Thymus (tissue), 11 donors: Measurements from ENCODE around the gene TBC1D9. TPM values are rescaled to one million over a fixed set of nuclear protein-coding genes. Genes with fewer than 3 reads are reported as not detected.
"Not testable (repeated sequence)": the region's sequence is repeated elsewhere in the genome, so short reads cannot be mapped to it uniquely, and the experiment has no call there.

Experiments
- DNase-seq, 9 donors: peaks; one replicate each; pipeline ENCODE4 v3.0.0-alpha.2; 2013; ENCODE audit warnings: low spot score in 9 of 9, low read depth in 6 of 9, missing footprints in 1 of 9
- H3K27ac ChIP-seq, 2 donors: one replicate each; pipeline ENCODE4 v1.5.1; 2013; ENCODE audit warnings: control low read depth in 1 of 2, low read depth in 1 of 2, low read length in 1 of 2, mild to moderate bottlenecking in 1 of 2, moderate library complexity in 1 of 2
- H3K27me3 ChIP-seq, 2 donors: one replicate each; pipeline ENCODE4 v1.5.1; 2013; ENCODE audit warnings: low read length in 1 of 2; ENCODE audit not compliant: control insufficient read depth in 2 of 2, insufficient read depth in 1 of 2
- H3K36me3 ChIP-seq, 2 donors: one replicate each; pipeline ENCODE4 v1.5.1; 2013; ENCODE audit warnings: low read length in 1 of 2, mild to moderate bottlenecking in 1 of 2, moderate library complexity in 1 of 2; ENCODE audit not compliant: control insufficient read depth in 2 of 2, insufficient read depth in 2 of 2
- H3K4me1 ChIP-seq, 2 donors: one replicate each; pipeline ENCODE4 v1.5.1; 2013; ENCODE audit warnings: low read length in 2 of 2; ENCODE audit not compliant: control insufficient read depth in 2 of 2, insufficient read depth in 2 of 2
- H3K4me3 ChIP-seq, 2 donors: one replicate each; pipeline ENCODE4 v1.5.1; 2013; ENCODE audit warnings: low read length in 2 of 2, control low read depth in 1 of 2, mild to moderate bottlenecking in 1 of 2
- H3K9me3 ChIP-seq, 2 donors: one replicate each; pipeline ENCODE4 v1.5.1; 2013; ENCODE audit warnings: low read length in 1 of 2, mild to moderate bottlenecking in 1 of 2; ENCODE audit not compliant: control insufficient read depth in 2 of 2, insufficient read depth in 1 of 2
- WGBS: extraction: QIAGEN DNeasy Blood & Tissue Kit; methylation state at CpG from one replicate; pipeline ENCODE4 v1.1.7; 2013; 5-methylcytosine and 5-hydroxymethylcytosine counted together
- polyA plus RNA-seq: library from polyadenylated mRNA; stranded (reverse); fragments of 200-250 nt; gene quantifications from one replicate; pipeline ENCODE4 v1.2.3, GENCODE V29; 2013
- total RNA-seq: library from RNA; stranded (reverse); fragments of 120-200 nt; gene quantifications from one replicate; pipeline ENCODE4 v1.2.4, GENCODE V29; 2013
- donor health status: healthy.

TBC1D9 gene
- total and polyA plus RNA-seq, 2 donors = 4.7 to 10.7 TPM

DNA sequence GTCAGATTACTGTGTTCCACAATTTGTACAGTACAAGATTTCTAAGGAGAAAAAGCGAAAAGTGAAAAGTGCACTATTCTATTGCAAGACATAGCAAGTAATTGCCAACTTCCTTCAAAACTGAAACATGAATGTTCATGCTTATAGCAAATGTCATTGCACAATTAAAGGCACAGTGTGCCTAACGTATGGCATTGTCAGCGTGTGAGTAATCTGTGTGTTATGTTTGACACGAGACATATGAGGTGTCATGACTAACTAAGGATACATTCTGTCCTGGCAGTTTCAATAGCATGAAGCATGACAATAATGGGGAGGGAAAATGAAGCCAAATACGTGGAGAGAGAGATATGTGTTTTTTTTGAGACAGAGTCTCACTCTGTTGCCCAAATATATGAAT lies 33.6 kb upstream of the TBC1D9 start:
- H3K4me3 ChIP-seq = no peak overlapping the region
- no peaks in the 10 kb centered on the region for H3K36me3 ChIP-seq
- no peaks in the 10 kb centered on the region for H3K4me1 ChIP-seq
- peaks cover 0 to 12% of the 10 kb centered on the region in 2 donors for H3K9me3 ChIP-seq
- no peak for DNase-seq
- 88% methylated on average over 5 of the region's 5 CpGs for WGBS
- H3K27ac ChIP-seq = no peak overlapping the region
- H3K27me3 ChIP-seq = no peaks in the 10 kb centered on the region

DNA sequence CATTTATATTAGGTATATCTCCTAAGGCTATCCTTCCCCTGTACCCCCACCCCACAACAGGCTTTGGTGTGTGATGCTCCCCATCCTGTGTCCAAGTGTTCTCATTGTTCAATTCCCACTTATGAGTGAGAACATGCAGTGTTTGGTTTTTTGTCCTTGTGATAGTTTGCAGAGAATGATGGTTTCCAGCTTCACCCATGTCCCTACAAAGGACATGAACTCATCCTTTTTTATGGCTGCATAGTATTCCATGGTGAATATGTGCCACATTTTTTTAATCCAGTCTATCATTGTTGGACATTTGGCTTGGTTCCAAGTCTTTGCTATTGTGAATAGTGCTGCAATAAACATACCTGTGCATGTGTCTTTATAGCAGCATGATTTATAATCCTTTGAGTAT lies 26.6 kb upstream of the TBC1D9 start:
- not testable (repeated sequence) for DNase-seq, H3K9me3 ChIP-seq, H3K27me3 ChIP-seq, H3K4me1 ChIP-seq, H3K27ac ChIP-seq, H3K36me3 ChIP-seq, H3K4me3 ChIP-seq

DNA sequence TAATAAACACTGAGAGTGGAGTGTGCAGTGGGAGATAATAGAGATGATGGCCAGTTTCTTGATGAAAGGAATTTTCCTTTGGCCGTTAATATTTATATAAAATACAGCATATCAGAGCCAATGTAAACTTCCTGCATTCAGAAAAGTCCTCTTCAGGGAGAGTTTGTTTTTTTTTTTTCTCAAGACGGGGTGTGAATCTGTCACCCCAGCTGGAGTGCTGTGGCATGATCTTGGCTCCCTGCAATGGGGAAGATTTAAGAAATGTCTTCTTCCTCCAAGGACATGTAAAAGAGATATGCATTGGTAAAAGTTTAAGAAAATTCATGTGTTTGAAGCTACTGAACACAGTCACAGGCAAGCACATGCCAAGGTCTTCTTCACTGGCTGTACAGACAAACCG lies 25.4 kb upstream of the TBC1D9 start:
- WGBS = 94% methylated on average over 3 of the region's 3 CpGs
- no peak for DNase-seq
- no peak overlapping the region for H3K4me3 ChIP-seq

DNA sequence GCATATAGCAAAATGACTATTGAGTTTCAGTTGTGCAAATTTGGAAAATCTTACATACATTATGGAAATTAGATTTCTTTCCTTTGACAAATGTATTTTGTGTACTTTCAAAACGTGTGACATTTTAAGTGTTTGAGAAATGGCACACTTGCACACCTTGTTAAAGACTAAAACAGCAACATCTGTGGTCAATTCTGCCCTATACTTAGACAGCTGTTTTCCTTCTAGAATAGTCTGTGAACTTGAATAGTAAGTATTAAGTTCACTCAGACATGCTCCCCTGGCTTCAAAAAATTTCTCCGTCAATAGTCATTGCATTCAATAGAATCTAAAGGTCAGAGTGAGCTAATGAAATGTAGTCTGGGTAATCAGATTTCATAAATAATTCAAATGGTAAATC lies 21.7 kb upstream of the TBC1D9 start:
- DNase-seq = no peak
- H3K9me3 ChIP-seq = no peaks in the 10 kb centered on the region
- H3K4me1 ChIP-seq = no peaks in the 10 kb centered on the region
- H3K27ac ChIP-seq = no peak overlapping the region
- H3K36me3 ChIP-seq = no peaks in the 10 kb centered on the region
- WGBS = 96% methylated on average over 2 of the region's 2 CpGs
- no peaks in the 10 kb centered on the region for H3K27me3 ChIP-seq
- H3K4me3 ChIP-seq = no peak overlapping the region

More for the DNA sequence above, 25.4 kb upstream of the TBC1D9 start:
- H3K36me3 ChIP-seq = no peaks in the 10 kb centered on the region
- H3K27ac ChIP-seq = no peak overlapping the region
- no peaks in the 10 kb centered on the region for H3K9me3 ChIP-seq
- H3K4me1 ChIP-seq = no peaks in the 10 kb centered on the region
- H3K27me3 ChIP-seq = no peaks in the 10 kb centered on the region

DNA sequence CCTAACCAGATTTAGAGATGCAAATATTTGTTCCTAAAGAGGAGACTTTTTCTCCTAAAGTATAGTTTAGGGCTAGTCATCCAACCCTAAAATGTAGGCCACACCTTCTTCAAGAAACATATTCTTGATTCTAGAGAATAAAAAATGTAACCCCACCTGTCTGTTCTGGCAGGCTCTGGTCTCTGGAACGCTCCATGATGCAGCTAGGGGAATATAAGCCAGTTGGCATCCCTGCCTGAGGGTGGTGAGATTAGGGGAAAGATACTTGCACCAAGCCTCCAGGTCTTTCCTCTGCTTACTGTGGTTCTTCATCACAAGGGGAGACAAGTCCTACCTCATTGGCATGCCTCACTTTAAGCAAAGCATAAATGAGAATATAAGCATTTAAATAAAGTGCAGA lies 21.2 kb upstream of the TBC1D9 start:
- WGBS = 94% methylated on average over 1 of the region's 1 CpG
- Histone ChIP-seq H3K4me1 (no peaks in the 10 kb centered on the region), H3K4me3 (no peak overlapping the region), H3K27ac (no peak overlapping the region), H3K36me3 (no peaks in the 10 kb centered on the region), H3K9me3 (no peaks in the 10 kb centered on the region), H3K27me3 (no peaks in the 10 kb centered on the region)
- no peak for DNase-seq

DNA sequence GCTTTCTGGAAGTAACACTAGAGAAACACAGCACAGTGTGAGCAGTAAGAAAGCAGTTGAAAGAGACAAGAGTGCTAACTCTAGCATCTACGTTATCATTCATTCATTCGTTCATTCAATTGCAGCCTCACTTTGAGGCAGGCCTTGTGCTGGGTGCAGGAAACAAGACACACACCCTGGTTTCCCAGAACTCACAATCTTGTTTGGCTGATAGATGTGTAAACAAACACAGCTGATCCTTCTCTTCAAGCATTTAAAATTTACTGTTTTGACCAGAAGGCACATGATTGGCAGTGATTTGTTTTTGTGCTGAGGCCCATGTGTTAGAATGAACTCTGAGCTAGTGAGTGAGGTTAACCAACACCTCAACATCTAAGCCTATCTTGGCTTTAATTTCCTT lies 20.4 kb upstream of the TBC1D9 start:
- no peak overlapping the region for H3K27ac ChIP-seq
- H3K4me3 ChIP-seq = no peak overlapping the region
- no peaks in the 10 kb centered on the region for H3K27me3 ChIP-seq
- no peaks in the 10 kb centered on the region for H3K9me3 ChIP-seq
- DNase-seq = no peak
- WGBS = 96% methylated on average over 2 of the region's 2 CpGs
- no peaks in the 10 kb centered on the region for H3K4me1 ChIP-seq
- H3K36me3 ChIP-seq = no peaks in the 10 kb centered on the region

DNA sequence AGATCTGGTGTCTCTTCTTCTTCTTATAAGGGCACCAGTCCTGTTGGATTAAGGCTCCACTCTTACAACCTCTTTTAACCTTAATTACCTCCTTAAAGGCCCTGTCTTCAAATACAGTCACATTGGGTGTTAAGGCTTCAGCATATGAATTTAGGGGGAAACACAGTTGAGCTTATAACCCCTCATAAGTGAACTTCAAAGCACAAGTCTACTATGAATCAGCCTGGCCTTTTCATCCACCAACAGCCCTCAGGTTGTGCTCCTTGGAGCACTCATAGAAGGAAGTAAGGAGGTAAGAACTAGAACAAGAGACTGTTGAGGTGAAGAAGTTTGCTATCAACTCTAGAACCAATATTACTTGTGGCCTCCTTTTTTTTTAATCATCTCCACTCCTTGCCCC lies 18.8 kb upstream of the TBC1D9 start:
- DNase-seq = no peak
- Histone ChIP-seq H3K36me3 (no peaks in the 10 kb centered on the region), H3K4me1 (no peaks in the 10 kb centered on the region), H3K9me3 (no peaks in the 10 kb centered on the region), H3K27ac (no peak overlapping the region), H3K4me3 (no peak overlapping the region), H3K27me3 (no peaks in the 10 kb centered on the region)

DNA sequence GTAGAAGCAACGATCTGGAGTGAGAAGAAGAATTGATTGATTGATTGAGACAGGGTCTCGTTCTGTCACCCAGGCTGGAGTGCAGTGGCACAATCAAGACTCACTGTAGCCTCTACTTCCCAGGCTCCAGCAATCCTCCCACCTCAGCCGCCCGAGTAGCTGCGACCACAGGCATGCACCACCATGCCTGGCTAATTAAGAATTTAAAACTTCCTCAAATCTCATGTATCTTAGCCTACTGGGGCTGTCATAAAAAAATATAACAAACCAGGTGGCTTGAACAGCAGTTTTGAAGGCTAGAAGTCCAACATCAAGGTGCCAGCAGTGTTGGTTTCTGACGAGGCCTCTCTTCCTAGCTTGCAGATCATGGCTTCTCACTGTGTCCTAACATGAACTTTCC lies 18.3 kb upstream of the TBC1D9 start:
- Histone ChIP-seq H3K36me3 (no peaks in the 10 kb centered on the region), H3K4me3 (no peak overlapping the region), H3K4me1 (no peaks in the 10 kb centered on the region), H3K27me3 (no peaks in the 10 kb centered on the region), H3K27ac (no peak overlapping the region), H3K9me3 (no peaks in the 10 kb centered on the region)
- no peak for DNase-seq
- whole genome bisulfite sequencing = 95% methylated on average over 6 of the region's 6 CpGs

DNA sequence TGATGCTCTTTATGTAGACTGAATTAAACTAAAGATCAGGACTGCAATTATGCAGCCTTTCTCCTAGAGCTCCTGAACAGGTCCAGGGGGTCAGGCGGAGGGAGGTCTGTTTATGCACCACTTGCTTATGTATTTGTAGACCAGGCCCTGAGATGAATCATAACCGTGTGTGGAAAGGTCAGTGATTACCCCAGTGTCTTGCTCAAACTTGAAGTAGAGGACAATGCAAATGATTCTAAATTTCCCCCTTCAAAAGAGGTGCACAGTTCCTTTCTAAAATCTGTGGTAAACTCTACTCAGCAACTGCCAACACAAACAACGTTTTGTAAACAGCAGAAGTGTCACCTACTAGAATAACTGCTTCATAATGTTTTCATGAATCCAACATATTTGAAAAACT lies 13.0 kb upstream of the TBC1D9 start:
- H3K4me1 ChIP-seq = no peaks in the 10 kb centered on the region
- H3K4me3 ChIP-seq = no peak overlapping the region
- no peak overlapping the region for H3K27ac ChIP-seq
- 96% methylated on average over 3 of the region's 3 CpGs for WGBS
- no peaks in the 10 kb centered on the region for H3K9me3 ChIP-seq
- no peak for DNase-seq
- H3K27me3 ChIP-seq = no peaks in the 10 kb centered on the region
- no peaks in the 10 kb centered on the region for H3K36me3 ChIP-seq

DNA sequence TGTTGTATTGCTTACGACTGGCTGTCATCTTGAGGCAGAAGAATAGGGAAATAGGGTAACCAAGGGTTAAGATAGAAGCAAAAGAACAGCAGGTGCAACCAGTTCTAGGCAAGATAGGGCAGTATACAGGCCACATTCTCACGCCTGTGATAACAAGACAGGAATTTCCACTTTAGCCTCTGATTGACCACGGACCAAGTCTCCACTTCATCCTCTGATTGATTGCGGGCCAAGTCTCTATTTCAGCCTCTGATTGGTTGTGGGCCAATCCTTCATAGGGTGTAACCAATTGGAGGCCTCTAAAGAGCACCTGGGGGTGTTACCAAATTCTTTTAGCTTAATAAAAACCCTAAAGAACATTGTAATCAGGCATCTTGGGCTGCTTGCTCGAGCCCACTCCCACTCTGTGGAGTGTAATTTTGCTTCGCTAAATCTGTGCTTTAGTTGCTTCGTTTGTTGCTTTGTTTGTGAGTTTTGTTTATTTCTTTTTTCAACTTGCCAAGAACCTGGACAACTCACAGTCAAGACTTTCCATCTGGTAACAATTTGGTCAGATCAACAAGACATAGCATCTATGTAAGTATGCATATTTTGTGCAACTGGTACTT lies 8.7 kb upstream of the TBC1D9 start:
- Histone ChIP-seq H3K9me3 (no peaks in the 10 kb centered on the region), H3K27ac (no peak overlapping the region), H3K27me3 (no peaks in the 10 kb centered on the region), H3K36me3 (no peaks in the 10 kb centered on the region), H3K4me3 (no peak overlapping the region), H3K4me1 (no peaks in the 10 kb centered on the region)
- DNase-seq = no peak
- WGBS = 87% methylated on average over 7 of the region's 7 CpGs
